Gastroesophageal sphincter (tissue), 4 donors: ENCODE results near the gene TRDMT1. TPM values are rescaled to one million over a fixed set of nuclear protein-coding genes. Genes with fewer than 3 reads are reported as not detected.

Experiments
- ATAC-seq: fragments of 150-250 bp; one replicate; pipeline ENCODE4 v1.9.1; 2016; ENCODE audit warnings: mild to moderate bottlenecking, moderate library complexity
- H3K27ac ChIP-seq, 4 donors: fragments of 200-600 bp; sonication (generic) in 3 of 4; 1 replicate in 3 of 4; 2 replicates in 1 of 4; pipeline ENCODE4 v1.5.1; 2016 to 2019
- H3K27me3 ChIP-seq: fragments of 200-600 bp; sonication (generic); one replicate; pipeline ENCODE4 v1.5.1; 2019
- H3K36me3 ChIP-seq, 2 donors: fragments of 200-600 bp; sonication (generic); one replicate each; pipeline ENCODE4 v1.5.1; 2019; ENCODE audit warnings: control low read depth in 1 of 2
- H3K4me1 ChIP-seq, 3 donors: fragments of 200-600 bp; sonication (generic); 1 replicate in 2 of 3; 2 replicates in 1 of 3; pipeline ENCODE4 v1.5.1; 2016 to 2019; ENCODE audit warnings: control low read depth in 2 of 3
- H3K4me3 ChIP-seq, 2 donors: fragments of 200-600 bp; sonication (generic); one replicate each; pipeline ENCODE4 v1.5.1; 2019; ENCODE audit warnings: mild to moderate bottlenecking in 1 of 2, moderate library complexity in 1 of 2
- H3K9me3 ChIP-seq, 3 donors: fragments of 200-600 bp; sonication (generic); one replicate each; pipeline ENCODE4 v1.5.1; 2017 to 2019; ENCODE audit warnings: control low read depth in 2 of 3
- EP300 ChIP-seq: sonication (generic); formaldehyde crosslinking; IDR thresholded peaks from one replicate; pipeline ENCODE4 v1.6.1; 2017; ENCODE audit warnings: antibody characterized with exemption, mild to moderate bottlenecking
- POLR2A ChIP-seq, 2 donors: fragments of 450-650 bp; IDR thresholded peaks; one replicate each; pipeline ENCODE4 v1.6.1; 2017; ENCODE audit warnings: antibody characterized with exemption in 2 of 2, mild to moderate bottlenecking in 2 of 2, moderate library complexity in 1 of 2
- POLR2AphosphoS5 ChIP-seq: sonication (generic); formaldehyde crosslinking; IDR thresholded peaks from one replicate; pipeline ENCODE4 v1.6.1; 2017; ENCODE audit warnings: antibody characterized with exemption
- WGBS, 2 donors: methylation state at CpG; one replicate each; pipeline ENCODE4 v1.1.5; 2018; ENCODE audit warnings: low coverage in 1 of 2; 5-methylcytosine and 5-hydroxymethylcytosine counted together
- total RNA-seq, 4 donors: library from RNA; depleted of rRNA; stranded (reverse); fragments of >200 nt; gene quantifications; one replicate each; pipeline ENCODE4 v1.1.0, GENCODE V29; 2016
- TF ChIP-seq, protein P1 (sequence below), 4 experiments: fragments of 200-600 bp in 2 of 4; fragments of 450-650 bp in 2 of 4; sonication (generic) in 1 of 4; IDR thresholded peaks; one replicate each; pipeline ENCODE4 v1.5.1; 2017 to 2019; ENCODE audit warnings: antibody characterized with exemption in 4 of 4, mild to moderate bottlenecking in 2 of 4, moderate library complexity in 2 of 4

The TRDMT1 gene
- total RNA-seq, 4 donors from 2014 or later = 4.5 to 6.4 (median 5.3) TPM

DNA sequence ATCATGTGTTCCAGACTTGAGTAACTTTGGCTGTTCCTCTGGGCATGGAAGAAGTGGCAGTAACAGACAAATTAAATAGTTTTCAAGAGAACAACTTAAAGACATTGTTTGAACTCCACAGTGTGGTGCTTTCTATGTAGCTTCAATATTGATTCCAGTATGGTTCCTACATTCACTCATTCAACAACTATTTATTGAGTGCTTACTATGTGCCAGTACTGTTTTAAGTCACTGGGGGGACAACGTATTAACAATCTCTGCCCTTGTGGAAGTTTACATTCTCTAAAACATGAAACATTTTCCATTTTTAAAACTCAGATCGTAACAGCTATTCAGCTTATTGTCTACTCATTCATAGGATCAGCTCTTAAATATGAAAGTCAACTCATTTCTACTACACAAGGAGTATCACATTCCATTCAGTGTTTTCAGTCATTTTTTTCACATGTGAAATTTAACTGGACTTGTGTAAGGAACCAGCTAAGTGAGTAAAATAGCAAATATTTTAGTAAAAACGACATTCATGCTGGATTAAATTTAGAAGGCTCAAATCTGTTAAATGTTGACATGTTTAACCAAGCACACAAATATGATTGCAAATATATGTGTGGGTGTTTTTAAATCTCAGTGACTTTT is 58.3 kb downstream of the TRDMT1 start:
- no peaks in the 10 kb centered on the region for H3K9me3 ChIP-seq
- ATAC-seq = no peak
- H3K4me3 ChIP-seq = no peak overlapping the region
- H3K36me3 ChIP-seq = peaks cover 0 to 3% of the 10 kb centered on the region in 2 donors
- TF ChIP-seq POLR2AphosphoS5 = no peak
- no peak for TF ChIP-seq EP300
- TF ChIP-seq, protein P1, sequence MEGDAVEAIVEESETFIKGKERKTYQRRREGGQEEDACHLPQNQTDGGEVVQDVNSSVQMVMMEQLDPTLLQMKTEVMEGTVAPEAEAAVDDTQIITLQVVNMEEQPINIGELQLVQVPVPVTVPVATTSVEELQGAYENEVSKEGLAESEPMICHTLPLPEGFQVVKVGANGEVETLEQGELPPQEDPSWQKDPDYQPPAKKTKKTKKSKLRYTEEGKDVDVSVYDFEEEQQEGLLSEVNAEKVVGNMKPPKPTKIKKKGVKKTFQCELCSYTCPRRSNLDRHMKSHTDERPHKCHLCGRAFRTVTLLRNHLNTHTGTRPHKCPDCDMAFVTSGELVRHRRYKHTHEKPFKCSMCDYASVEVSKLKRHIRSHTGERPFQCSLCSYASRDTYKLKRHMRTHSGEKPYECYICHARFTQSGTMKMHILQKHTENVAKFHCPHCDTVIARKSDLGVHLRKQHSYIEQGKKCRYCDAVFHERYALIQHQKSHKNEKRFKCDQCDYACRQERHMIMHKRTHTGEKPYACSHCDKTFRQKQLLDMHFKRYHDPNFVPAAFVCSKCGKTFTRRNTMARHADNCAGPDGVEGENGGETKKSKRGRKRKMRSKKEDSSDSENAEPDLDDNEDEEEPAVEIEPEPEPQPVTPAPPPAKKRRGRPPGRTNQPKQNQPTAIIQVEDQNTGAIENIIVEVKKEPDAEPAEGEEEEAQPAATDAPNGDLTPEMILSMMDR (IDR thresholded peaks at IDR 0.05) = no peak
- no peak for TF ChIP-seq POLR2A (IDR thresholded peaks at IDR 0.05)
- H3K27ac ChIP-seq = no peak overlapping the region
- 77 to 78% methylated on average over 3 of the region's 3 CpGs for WGBS, 2 donors
- H3K27me3 ChIP-seq = no peaks in the 10 kb centered on the region
- no peaks in the 10 kb centered on the region for H3K4me1 ChIP-seq

DNA sequence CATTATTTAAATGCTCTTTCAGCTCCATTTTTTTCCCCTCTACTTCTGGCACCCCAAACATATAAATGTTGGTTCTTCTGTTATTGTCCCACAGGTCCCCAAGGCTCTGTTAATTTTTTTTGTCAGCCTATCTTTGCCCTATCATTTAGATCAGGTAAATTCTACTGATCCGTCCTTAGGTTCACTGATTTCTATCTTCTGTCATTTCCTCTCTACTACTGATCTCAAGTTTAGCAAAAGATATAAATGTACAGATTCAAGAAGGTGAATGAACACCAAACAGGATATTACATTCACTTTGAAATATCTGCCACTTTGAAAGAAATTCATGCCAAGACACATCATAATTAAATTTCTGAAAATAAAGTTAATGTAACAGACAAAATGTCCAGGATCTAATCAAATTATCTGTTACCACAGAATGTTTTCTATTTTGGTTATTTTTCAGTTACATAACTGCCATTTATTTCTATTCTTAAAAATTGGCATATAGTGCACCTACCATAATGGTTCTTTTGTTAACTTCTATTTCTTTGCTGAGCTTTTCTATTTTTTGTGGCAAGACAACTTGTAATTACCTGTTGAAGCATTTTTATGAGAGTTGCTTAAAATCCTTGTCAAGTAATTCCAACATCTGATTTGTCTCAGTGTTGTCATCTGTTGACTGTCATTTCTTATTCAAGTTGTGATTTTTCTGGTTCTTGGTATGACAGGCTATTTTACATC is 59.8 kb downstream of the TRDMT1 start:
- Histone ChIP-seq H3K36me3 (no peaks in the 10 kb centered on the region), H3K27ac (no peak overlapping the region), H3K9me3 (no peaks in the 10 kb centered on the region), H3K27me3 (no peaks in the 10 kb centered on the region), H3K4me3 (no peak overlapping the region), H3K4me1 (no peaks in the 10 kb centered on the region)
- ATAC-seq = no peak
- TF ChIP-seq POLR2A (IDR thresholded peaks at IDR 0.05) (no peak), POLR2AphosphoS5 (no peak), EP300 (no peak)
- TF ChIP-seq, protein P1 (IDR thresholded peaks at IDR 0.05) = no peak
- WGBS, 2 donors = 90 to 100% methylated on average over 1 of the region's 1 CpG

DNA sequence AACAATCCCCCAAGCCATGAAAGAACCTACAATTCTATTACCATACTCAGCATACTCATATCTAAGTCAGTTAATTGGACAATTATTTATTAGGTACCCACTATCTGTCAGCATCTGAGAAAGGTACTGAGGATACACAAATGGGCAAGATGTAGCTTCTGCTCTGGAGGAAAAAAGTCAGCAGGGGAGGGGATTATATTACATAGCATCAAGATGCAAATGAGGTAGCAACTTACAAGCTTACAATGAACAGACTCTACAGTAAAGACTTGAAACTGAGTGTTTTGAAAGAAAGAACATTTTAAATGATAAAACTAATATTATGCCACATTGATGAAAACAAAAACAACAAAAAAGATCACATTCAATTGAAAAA is 61.1 kb downstream of the TRDMT1 start:
- H3K9me3 ChIP-seq = no peaks in the 10 kb centered on the region
- no peaks in the 10 kb centered on the region for H3K27me3 ChIP-seq
- H3K4me1 ChIP-seq = no peaks in the 10 kb centered on the region
- H3K27ac ChIP-seq = no peak overlapping the region
- H3K4me3 ChIP-seq = no peak overlapping the region
- no peak for ATAC-seq
- TF ChIP-seq EP300 = no peak
- no peak for TF ChIP-seq POLR2AphosphoS5
- TF ChIP-seq POLR2A (IDR thresholded peaks at IDR 0.05) = no peak
- H3K36me3 ChIP-seq = no peaks in the 10 kb centered on the region

DNA sequence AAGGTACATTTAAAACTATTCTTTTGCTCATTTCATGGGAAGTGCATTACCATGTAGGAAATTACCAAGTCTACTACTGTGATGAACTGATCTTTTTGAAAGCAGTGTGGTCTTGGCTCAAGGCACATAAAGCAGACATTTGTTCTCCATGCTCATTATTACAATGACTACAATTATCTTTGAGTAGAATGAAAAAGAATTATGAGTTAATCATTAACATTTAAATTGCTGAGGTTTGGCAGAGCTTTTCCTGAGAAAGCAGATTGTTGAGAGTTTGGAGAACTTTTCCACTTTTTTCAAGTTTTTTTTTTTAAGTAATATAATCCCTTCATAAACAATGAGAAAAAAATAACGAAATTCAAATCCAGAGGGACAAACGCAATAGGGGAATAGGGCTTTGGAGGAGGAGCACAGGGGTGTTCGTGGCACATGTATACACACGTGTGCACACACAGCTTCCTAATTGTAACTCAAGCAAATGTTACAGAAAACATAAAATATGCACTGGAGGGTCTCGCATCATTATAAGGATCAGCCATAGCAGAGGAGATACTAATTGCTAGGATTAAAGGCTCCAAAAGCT is 62.9 kb downstream of the TRDMT1 start:
- Histone ChIP-seq H3K4me3 (no peak overlapping the region), H3K4me1 (no peaks in the 10 kb centered on the region), H3K9me3 (no peaks in the 10 kb centered on the region), H3K27ac (no peak overlapping the region), H3K36me3 (no peaks in the 10 kb centered on the region), H3K27me3 (no peaks in the 10 kb centered on the region)
- TF ChIP-seq, protein P1 (IDR thresholded peaks at IDR 0.05) = no peak
- TF ChIP-seq POLR2A (IDR thresholded peaks at IDR 0.05) (no peak), POLR2AphosphoS5 (no peak), EP300 (no peak)
- WGBS, 2 donors = 31 to 57% methylated on average over 3 to 5 of the region's 5 CpGs
- no peak for ATAC-seq

DNA sequence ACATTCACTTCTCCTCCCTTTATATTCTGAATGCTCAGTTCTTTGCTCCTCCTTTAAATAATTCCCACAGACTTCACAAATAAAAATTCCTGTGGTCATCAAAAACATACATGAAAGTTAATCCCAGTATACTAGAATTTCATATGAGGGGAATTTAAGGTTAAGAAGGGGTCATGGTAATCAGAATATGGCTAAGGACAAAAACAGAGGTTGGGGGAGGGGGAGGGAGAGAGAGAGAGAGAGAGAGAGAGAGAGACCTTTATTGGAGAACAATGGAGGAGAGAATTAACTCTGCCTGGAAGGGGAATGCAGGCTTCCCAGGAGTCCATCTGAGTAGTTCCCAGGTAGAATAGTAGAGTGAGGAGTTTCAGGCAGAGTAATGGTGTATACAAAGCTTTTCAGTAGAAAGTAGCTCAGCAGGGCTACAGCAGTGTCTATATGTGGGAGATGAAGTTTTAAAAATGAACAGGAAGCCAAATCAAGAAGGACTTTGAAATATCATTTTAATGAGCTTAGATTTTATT is 66.7 kb downstream of the TRDMT1 start:
- Histone ChIP-seq H3K9me3 (no peaks in the 10 kb centered on the region), H3K27me3 (no peaks in the 10 kb centered on the region), H3K4me3 (no peak overlapping the region), H3K4me1 (no peaks in the 10 kb centered on the region), H3K36me3 (no peaks in the 10 kb centered on the region), H3K27ac (no peak overlapping the region)
- TF ChIP-seq, protein P1 (IDR thresholded peaks at IDR 0.05) = no peak
- TF ChIP-seq POLR2A (IDR thresholded peaks at IDR 0.05) (no peak), EP300 (no peak), POLR2AphosphoS5 (no peak)
- ATAC-seq = no peak
